ENCODE results near the gene RNF222.
"Not testable (repeated sequence)": the region's sequence is repeated elsewhere in the genome, so short reads cannot be mapped to it uniquely, and the experiment has no call there.

Gene RNF222

DNA sequence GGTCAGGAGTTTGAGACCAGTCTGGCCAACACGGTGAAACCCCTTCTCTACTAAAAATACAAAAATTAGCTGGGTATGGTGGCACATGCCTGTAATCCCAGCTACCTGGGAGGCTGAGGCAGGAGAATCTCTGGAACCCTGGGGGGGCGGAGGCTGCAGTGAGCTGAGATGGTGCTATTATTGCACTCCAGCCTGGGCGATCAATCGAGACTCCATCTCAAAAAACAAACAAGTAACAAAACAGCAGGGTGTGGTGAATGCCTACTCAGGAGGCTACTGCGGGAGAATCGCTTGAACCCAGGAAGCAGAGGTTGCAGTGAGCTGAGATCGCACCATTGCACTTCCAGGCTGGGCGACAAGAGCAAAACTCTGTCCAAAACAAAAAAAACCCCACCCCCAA lies 19.5 kb downstream of the RNF222 start:
- DNase-seq = not testable (repeated sequence)

DNA sequence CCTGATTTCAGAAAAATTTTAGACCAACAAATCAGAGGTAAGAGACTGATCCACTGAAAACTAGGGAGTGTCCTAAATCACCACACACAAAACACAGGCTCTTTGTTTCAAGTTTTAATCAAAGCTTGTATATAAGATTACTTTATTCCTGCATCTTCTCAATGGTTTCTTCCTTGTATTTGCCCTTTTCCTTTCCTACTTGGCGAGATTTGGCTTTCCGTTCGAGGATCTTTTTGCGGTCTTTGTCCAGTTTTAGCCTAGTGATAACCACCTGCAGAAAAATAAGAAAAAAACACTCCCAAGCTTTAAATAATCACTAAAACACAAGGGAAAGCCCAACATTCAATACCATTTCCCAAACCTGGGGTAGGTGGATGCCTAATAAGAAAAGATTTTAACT lies 20.2 kb downstream of the RNF222 start:
- no peak for DNase-seq

- DNase-seq = peak; percentile 91
Measured at GRCh38 chr17:8376271-8377067, 21.2 kb downstream of the RNF222 start, which contains the start of gene KRABD2. KRABD2 (minus strand) TSS chr17:8376704.

DNA sequence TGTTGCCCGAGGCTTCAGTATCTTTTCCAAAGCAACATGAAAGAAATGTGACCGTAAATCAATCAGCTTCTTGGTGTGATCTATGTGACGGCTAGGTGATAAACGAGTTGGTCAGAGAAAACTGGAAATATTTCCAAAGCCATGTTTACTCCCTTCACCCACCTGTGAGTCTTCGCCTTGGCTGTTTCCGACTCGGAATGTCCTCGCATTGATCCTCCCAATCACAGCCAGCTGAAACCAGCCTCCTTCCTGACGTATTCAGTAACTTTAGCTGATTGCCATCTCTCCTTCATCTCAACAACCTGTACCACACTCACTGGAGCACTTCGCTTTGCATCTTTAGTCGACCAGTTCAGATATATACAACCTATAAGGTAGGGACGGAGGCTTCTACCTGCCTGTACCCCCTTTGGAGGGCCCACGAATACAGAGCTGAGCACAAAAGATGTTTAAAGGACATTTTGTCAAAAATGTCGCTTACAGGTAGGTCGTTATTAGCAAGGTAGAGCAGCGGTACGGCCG lies 21.8 kb downstream of the RNF222 start:
- no peak for DNase-seq

- DNase-seq = not testable (repeated sequence)
Measured at GRCh38 chr17:8373856-8374255, 23.8 kb downstream of the RNF222 start.

- DNase-seq = no peak
Measured at GRCh38 chr17:8372422-8372821, 25.2 kb downstream of the RNF222 start.

DNA sequence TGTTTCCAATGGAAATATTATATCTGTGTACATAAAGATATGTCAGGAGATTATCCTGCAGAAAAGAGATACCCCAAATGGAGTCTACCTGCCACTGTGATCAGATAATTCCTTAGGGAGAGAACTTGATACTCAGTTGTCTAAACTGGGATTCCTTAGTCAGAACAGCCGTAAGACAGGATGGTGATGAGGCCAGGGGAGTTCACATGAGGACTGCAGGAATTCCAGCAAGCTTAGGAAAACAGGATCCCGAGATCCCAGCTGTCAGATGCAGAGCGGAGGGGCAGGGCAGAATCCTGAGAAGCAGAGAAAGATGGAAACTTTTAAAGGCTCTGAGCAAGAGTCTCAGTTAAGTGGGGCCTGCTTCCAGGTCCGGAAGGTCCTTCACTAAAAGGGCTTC lies 25.8 kb downstream of the RNF222 start:
- no peak for DNase-seq

DNA sequence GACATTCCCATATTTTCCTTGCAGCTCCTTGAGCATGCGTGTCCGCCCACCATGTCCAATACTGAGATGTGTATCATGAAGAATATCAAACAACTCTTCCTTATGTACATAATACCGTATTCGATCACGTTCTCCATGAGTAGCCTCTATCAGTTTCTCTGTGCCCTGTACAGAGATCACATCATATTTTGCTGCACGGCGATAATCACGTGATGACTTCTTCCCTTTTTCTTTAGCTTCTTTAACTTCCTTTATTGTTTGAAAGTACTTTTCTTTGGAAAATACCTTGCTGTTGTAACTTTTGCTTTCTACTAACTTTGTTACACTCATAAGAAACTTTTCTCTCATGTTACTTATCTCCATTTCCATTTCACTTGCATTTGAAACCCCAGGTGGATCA lies 27.7 kb downstream of the RNF222 start:
- DNase-seq = no peak

- DNase-seq = no peak
Measured at GRCh38 chr17:8368193-8368592, 29.4 kb downstream of the RNF222 start.

- no peak for DNase-seq
Measured at GRCh38 chr17:8366231-8366630, 31.4 kb downstream of the RNF222 start.

DNA sequence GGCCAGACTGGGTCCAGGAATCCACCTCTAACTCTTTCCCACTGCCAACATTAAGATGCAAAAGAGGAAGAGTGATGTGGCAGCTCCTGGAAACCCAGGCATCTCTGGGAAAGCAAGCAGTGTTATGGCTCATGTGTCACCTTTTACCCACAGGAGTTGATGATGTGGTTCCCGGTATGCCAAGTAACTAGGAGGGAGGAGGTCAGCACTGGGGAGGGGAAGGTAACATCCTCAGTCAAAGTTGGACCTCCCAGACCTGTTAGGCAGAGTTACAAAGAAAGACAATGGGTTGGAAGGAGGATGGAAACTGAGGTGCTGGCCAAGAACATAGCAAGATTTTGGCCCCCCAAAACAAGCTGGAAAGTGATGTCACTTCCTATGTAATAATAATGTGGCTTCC lies 32.5 kb downstream of the RNF222 start:
- no peak for DNase-seq

GRCh38 chr17:8362651-8363332 lies 34.8 kb downstream of the RNF222 start:
- DNase-seq = no peak

- DNase-seq = no peak
Measured at GRCh38 chr17:8360751-8361150, 36.9 kb downstream of the RNF222 start.

DNA sequence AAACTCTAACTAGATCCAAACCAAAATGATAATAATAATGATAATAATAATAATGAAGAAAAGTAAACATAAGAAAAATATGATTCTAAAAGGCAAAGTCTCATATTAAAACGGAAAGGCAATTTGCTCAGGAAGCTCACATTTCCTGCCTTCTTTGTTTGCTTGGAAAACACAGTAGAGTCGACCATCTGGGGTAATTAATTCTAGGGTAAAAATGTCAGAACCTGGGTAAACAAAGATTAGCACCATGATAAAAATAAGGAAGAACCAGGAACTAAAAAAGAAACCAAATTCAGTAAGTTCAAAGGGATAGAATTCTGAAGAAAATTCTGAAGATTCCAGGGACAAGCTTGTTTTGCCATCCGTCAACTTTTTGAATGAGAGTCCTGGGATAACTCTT lies 37.4 kb downstream of the RNF222 start:
- DNase-seq = no peak

- no peak for DNase-seq
Measured at GRCh38 chr17:8359769-8360168, 37.9 kb downstream of the RNF222 start.

DNA sequence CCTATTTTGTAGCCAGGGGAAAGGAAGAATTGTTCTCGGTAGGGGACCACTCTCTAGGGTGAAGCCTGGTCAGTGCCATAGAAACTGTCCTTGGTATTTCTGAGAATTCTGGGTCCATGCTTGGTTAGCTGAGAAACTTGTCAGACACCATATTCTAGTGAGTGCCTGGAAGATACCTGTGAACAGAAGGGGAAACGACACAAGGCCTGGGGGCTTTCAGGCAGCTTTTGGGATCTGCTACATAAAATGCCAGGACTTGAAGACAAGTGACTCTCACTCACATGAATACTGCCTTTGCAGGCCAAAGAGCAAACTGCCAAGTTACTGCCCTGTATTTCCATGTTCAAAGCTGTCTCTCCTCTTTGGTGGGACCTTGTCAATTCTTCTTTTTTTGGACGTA lies 39.7 kb downstream of the RNF222 start:
- no peak for DNase-seq

- no peak for DNase-seq
Measured at GRCh38 chr17:8354236-8354635, 43.4 kb downstream of the RNF222 start.

DNA sequence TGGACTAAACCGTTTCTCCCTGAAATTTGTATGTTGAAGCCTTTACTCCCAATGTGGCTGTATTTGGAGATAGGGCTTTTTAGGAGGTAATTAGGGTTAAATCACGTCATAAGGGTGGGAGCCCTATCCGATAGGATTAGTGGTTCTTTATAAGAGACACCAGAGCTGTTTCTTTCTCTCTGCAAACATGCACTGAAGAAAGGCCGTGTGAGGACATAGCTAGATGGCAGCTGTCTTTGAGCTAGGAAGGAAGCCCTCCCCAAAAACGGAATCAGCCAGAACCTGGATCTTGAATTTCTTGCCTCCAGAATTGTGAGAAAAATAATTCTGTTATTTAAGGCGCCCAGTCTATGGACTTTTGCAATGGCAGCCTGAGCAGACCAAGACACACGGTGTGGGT lies 43.9 kb downstream of the RNF222 start:
- DNase-seq = no peak

DNA sequence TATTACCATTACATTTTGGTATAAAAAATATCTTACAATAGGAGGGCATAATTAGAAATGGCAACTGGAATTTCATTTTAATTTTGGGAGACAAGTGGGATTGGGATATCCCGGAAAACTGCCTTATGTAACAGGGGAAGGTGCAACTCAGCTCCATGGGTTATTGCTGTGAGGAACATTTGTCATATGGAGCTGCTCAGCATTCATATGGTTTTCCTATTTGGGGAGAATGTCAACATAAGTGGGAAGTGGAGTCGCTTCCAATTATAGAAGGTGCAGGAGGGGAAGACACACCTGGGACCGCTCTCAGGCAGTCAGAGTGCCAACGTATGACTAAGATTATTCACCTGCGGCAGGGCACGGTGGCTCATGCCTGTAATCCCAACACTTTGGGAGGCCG lies 47.3 kb downstream of the RNF222 start:
- no peak for DNase-seq

GRCh38 chr17:8347001-8347400 lies 50.6 kb downstream of the RNF222 start:
- not testable (repeated sequence) for DNase-seq

DNA sequence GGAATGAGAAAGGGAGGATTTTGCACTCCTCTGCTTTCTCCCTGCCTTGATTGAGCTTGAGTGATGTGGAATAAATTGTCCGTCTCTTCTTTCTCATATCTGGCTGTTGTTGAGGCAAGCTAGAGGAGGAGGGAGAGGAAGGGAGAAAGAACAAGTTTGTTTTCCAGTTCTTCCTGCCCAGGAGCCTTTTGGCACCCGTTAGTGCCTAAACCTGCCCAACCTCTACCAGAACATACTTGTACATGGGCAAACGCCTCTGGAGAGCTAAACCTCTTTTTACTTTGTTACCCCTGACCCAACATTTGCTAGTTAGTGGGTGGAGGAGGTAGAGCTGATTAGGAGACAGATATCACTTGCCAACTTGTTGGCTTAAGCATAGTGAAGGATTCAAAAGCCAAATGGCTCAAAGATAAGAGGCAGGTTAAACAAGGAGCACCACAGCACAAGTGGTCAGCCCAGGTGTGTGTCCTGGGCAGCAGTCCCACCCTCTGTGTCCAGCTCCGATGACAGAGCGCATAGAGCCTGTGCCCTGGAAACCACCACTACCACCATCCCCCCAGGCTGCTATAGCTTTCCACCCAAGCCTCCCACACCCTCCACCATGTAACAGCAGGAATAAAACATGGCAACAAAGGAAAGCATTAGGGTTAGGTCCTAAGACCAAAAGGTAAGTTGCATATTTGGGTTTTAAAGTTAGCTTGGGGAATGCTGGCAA lies 51.5 kb downstream of the RNF222 start:
- DNase-seq = no peak

- no peak for DNase-seq
Measured at GRCh38 chr17:8345052-8345690, 52.5 kb downstream of the RNF222 start.

DNA sequence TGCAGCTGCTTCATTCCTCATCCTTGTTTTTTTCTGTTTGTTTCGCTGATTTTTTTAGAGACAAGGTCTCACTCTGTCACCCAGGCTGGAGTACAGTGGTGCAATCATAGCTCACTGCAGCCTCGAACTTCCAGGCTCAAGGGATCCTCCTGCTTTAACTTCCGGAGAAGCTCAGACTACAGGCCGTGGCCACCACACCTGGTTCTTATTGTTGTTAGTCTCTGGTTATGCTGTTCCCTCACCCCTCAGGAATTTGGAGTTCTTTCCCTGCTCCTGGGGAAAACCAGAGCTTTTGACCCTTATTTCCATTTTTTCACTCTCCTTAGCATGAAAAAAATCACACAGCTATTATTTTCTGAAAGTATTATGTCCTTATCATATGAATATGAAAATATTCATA lies 56.2 kb downstream of the RNF222 start:
- DNase-seq = no peak

Measured in CD4-positive, alpha-beta T cell treated with Interleukin-10 for 1 hour (primary cell).